ENCODE results near the gene MAPK8. TPM values are rescaled to one million over a fixed set of nuclear protein-coding genes. Genes with fewer than 3 reads are reported as not detected.

MAPK8 gene
- total and polyA plus RNA-seq, 9 of the 15 experiments (the other 6 are each of a cell fraction or from before 2014, with no cell fraction given): 6.4 to 159 (median 71.0) TPM

- ChIA-PET CTCF (ENCODE audit: low intra/inter-chr PET ratio) (no interaction called here), POLR2A (interaction anchor here (0.7 kb wide), 1 partner anchor 11 kb away, joined by 3 read pairs; no protein-coding TSS in a partner anchor)
- no TSS peak for BruUV-seq (replicated peaks)
- no peaks in the 10 kb centered on the region for H4K20me1 ChIP-seq (replicated peaks; ENCODE audit: control insufficient read depth, insufficient read depth, low read length)
- ATAC-seq: no peak
- H3K27ac ChIP-seq (ENCODE audit: extremely low read depth, low read depth, low read length): no peak overlapping the region
- H3K36me3 ChIP-seq (ENCODE audit: control insufficient read depth, insufficient read depth, low read length): peaks cover 36% of the 10 kb centered on the region
- no peak overlapping the region for H3K4me3 ChIP-seq
- TF ChIP-seq ZNF668 (CRISPR knock-in tag; IDR thresholded peaks at IDR 0.05) (no peak), TAF1 (IDR thresholded peaks at IDR 0.05; ENCODE audit: control insufficient read depth, extremely low read depth, insufficient read depth, low read length, severe bottlenecking) (no peak), KLF10 (CRISPR knock-in tag; IDR thresholded peaks at IDR 0.05) (no peak), CHD2 (IDR thresholded peaks at IDR 0.05; ENCODE audit: low read depth, low read length) (no peak), ZNF174 (CRISPR knock-in tag; IDR thresholded peaks at IDR 0.05) (no peak), MGA (IDR thresholded peaks at IDR 0.05) (no peak)
- in situ Hi-C loops (cut with MboI) (no loop called here), intact Hi-C loops (cut with micrococcal nuclease) (loop anchor here (5.0 kb wide), 1 partner anchor 52 kb away; no protein-coding TSS in a partner anchor)
- DNase-seq (ENCODE audit: extremely low read depth in 1 of 4, low spot score in 3 of 4): no peak
- H3K27me3 ChIP-seq (ENCODE audit: control insufficient read depth in 2 of 2, insufficient read depth in 2 of 2, low read length in 2 of 2): no peaks in the 10 kb centered on the region
- no peak overlapping the region for H3K4me2 ChIP-seq (ENCODE audit: insufficient read depth, low read length)
- no peak overlapping the region for H3K9ac ChIP-seq (ENCODE audit: insufficient read depth in 1 of 2, low read depth in 2 of 2, low read length in 2 of 2)
- H2AFZ ChIP-seq (ENCODE audit: low read depth, low read length): no peak overlapping the region
- peaks cover 0 to 19% of the 10 kb centered on the region in 2 experiments; a peak in 3 of 5 replicates for H3K4me1 ChIP-seq (replicated peaks in 1 of 2; ENCODE audit: control insufficient read depth in 2 of 2, insufficient read depth in 2 of 2, low read length in 2 of 2)
- no peak for FAIRE-seq
- WGBS (ENCODE audit: insufficient coverage, low coverage, missing lambda C conversion rate): 100% methylated on average over 1 of the region's 1 CpG
- H3K9me3 ChIP-seq (replicated peaks; ENCODE audit: control insufficient read depth, insufficient read depth, low read depth, low read length): peaks cover 4% of the 10 kb centered on the region
- H3K9me1 ChIP-seq (ENCODE audit: control insufficient read depth, insufficient read depth, low read length): no peaks in the 10 kb centered on the region
- no peaks in the 10 kb centered on the region for H3K79me2 ChIP-seq (ENCODE audit: control insufficient read depth, insufficient read depth, low read length)
Measured at GRCh38 chr10:48414778-48415177, 108.3 kb downstream of the MAPK8 start.

Data from K562 (cell line).